NCI-H1694 (cell line): Measurements from ENCODE around the gene JAZF1.
"Not testable (repeated sequence)": the region's sequence is repeated elsewhere in the genome, so short reads cannot be mapped to it uniquely, and the experiment has no call there.

Experiments used
- DNase-seq: peaks from one replicate; lab custom pipeline; 2025; lab: John Stamatoyannopoulos, UW

The JAZF1 gene

GRCh38 chr7:28042721-28043120 lies 137.9 kb downstream of the JAZF1 start:
- no peak for DNase-seq

DNA sequence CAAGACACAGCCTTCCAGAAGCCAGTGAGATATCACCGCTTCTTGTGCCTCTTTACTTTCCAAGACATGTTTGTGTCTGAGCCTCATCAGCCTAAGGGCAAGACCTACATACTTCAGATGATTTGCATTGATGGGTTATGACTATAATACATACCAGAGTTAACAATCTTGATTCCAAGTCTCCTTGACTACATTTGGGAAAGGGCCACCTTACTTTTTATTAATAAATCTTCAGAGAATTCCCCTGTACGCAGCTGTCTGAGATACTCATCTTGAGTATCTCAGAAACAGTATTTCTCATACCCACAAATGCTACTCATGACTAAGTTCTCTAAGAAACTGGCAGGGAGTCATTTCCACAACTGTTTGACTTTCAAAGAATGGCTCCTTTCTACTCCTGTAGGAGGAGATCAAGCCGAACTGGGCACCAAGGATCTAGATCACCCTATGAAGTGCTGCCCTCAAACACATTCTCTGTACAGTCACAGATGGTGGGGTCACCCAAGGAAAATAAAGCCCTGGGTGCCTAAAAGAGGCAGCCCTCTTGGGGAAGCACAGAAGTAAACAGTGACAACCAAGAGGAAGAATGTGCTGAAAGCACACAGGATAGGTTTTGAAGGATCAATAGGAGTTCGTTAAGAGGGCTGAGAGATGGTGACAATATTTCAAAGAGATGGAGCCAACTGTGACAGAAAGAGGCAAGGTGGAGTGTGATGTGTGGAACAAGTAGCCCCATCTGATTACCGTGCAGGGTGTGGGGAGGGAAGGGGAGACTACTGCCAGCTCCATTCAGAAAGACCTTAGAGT lies 138.9 kb downstream of the JAZF1 start:
- no peak for DNase-seq

- DNase-seq, result no peak
These were observed 142.3 kb downstream of the JAZF1 start for GRCh38 chr7:28038175-28038797.

GRCh38 chr7:28037220-28038010 lies 143.2 kb downstream of the JAZF1 start:
- no peak for DNase-seq

GRCh38 chr7:28036696-28037095 lies 143.9 kb downstream of the JAZF1 start:
- DNase-seq, result no peak

- DNase-seq, result no peak
These were observed 147.2 kb downstream of the JAZF1 start for GRCh38 chr7:28033386-28033785.

DNA sequence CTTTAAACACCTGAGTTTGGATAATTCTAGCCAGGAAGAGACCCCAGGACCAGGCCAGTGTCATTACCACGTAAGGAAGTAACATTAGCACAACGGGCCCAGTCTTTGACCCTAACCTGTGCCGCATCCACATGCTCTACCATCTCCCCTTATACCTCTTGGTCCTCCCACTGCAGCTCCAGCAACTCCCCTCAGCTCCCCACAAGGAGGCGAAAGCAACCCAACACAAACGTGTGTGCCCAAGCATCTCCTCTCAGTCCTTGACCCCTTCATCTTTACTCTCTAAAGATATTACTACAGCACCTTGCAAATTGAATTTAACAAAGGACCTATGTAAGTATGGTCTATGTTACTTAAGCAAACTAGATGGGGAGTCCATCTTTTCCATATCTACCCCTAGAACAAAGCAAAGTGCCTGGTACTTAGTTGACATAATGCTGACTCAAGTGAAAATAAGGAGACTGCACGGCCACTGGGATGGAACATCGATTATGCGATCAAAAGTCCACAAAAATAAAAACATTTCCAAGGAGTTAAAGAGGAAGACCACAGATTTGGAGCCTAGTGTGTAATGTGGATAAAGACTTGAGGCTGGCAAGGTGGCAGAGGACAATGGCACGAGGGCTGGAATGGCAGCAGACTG lies 147.7 kb downstream of the JAZF1 start:
- DNase-seq, result no peak

DNA sequence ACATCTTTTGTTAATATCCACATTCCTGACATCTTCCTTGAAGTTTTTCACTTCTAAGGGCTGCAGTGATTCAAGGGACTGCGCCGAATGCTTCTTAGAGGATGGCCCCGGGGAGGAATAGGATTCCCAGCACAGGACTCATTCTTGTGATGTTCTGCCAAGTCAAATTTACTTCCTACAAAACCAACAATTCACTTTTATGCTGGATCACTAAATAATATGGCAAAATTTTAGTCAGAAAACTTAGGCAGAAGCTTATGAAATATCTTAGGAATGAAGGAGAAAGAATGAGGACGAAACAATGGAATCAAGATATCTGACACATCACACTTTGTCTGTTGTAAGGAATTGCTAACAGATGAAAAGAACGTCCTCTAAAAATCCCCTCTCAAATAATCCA lies 151.5 kb downstream of the JAZF1 start:
- no peak for DNase-seq

- no peak for DNase-seq
These were observed 152.1 kb downstream of the JAZF1 start for GRCh38 chr7:28028471-28028870.

- DNase-seq, result no peak
These were observed 154.4 kb downstream of the JAZF1 start for GRCh38 chr7:28026237-28026636.

- DNase-seq, result no peak
These were observed 155.7 kb downstream of the JAZF1 start for GRCh38 chr7:28024786-28025334.

GRCh38 chr7:28020302-28020940 lies 160.2 kb downstream of the JAZF1 start:
- peak; percentile 88 for DNase-seq

DNA sequence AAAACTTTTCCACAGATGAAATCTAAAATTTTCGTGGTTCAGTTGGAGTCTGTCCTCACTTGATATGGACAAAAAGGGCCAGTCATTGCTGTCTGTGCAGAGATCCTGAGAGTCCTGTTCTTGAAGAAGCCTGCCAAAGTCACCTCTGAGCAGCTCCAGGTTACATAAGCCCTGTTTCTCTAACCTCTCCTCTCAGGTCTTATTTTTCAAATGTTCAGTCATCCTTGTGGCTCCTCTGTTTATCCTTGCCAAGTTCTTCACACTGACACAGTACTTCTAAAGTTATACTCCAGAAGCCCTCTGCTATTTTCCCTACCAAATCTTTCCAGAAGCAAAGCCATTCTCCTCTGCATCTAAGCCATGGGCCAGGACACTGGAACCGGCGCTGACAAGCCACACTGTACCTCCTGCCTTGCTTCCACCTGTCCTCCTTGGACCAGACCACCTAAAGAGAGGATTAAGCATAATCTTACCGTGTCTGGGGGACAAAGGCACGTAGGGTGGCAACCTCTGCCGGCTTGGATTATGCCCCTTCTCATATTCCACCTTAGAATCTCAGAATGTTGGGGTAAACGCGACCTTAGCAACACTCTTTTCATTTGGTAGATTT lies 161.6 kb downstream of the JAZF1 start:
- DNase-seq, result no peak

- no peak for DNase-seq
These were observed 162.1 kb downstream of the JAZF1 start for GRCh38 chr7:28018446-28018845.

DNA sequence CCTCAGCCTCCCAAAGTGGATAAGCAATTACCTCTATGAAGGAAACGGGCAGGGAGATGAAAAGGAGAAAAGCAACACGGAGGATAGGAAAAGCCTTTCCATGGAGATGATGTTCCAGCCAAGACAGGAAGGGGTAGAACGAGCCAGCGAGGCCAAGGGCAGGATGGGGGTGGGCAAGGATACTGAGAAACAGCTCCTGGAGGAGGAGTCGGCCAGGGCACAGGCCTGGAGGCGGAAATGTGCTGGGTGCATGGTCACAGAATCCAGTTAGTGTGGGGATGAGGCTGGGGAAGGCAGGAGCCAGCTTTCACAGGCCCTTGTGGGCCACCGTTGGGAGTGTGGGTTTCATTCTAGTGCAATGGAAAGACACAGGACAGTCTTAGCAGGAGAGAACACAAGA lies 162.6 kb downstream of the JAZF1 start:
- no peak for DNase-seq

DNA sequence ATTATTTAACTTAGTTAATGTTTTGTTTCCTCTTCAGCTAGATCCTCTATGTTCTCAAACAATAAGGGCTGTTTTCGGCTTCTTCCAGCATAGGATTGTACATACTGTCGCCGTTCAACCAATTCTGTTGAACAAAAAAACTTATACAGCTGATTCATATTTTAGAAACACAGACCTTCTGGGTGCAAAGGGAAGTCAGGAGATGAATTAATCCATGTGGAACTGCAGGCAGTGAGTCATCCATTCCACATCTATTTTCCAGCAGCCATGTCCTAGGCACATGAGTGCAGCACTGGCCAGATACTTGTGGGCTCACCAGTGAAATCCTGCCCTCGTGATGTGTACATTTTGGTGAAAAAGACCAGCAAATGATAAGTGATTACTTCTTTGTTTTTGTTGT lies 163.2 kb downstream of the JAZF1 start:
- no peak for DNase-seq

DNA sequence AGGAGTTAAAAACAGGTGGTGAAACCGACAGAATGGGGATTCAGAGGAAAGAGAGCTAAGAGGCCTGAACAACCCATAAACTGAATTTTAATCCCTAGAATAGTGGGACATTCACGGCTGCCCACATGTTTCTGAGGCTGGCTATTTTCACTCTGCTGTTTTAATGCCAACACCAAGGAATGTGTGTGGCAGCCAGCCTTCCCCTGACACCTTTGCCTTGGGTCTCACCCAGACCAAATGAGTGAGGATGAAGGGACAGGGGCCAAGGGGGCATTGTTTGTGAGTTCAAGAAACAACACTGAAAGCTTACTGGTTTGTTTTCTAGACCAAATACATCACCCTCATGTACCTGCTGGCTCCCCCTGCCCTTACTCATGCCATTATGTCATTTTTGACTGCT lies 164.3 kb downstream of the JAZF1 start:
- no peak for DNase-seq

DNA sequence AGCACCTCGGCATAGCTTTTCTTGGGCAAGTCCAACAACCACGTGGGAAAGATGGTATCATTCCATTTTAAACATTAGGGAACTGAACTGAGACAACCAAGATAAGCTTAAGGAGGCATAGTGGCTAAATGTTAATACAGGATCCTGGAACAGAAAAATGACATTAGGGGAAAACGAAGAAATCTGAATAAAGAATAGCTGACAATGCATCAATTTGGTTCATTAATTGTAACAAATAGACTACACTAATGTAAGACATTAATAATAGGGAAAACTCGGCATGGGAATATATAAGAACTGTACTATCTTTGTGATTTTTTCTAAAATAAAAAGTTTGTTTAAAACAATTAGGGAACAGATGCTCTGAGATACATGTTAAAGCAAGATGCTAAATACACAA lies 165.4 kb downstream of the JAZF1 start:
- DNase-seq, result no peak

GRCh38 chr7:28014340-28014739 lies 166.3 kb downstream of the JAZF1 start:
- DNase-seq, result not testable (repeated sequence)

DNA sequence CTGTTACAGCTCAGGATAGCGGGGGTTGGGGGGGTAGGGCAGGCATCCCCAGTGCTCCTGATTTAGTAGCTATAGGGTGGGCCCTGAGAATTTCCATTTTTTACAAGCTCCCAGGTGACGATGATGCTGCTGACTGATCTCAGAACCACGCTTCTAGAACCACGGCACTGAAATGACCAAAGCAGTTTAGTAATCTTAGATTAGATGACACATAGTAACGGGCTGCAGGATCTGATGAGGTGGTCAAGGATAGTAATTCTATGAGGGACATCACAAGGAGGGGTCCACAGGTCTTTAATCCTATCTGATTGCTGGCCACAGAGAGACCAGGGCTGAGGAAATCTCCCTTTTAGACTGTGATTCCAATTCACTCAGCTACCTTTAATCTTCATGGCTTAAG lies 167.2 kb downstream of the JAZF1 start:
- no peak for DNase-seq

GRCh38 chr7:28013019-28013418 lies 167.6 kb downstream of the JAZF1 start:
- no peak for DNase-seq
